Measurements from ENCODE around the gene ZIM2.

Gene ZIM2

DNA sequence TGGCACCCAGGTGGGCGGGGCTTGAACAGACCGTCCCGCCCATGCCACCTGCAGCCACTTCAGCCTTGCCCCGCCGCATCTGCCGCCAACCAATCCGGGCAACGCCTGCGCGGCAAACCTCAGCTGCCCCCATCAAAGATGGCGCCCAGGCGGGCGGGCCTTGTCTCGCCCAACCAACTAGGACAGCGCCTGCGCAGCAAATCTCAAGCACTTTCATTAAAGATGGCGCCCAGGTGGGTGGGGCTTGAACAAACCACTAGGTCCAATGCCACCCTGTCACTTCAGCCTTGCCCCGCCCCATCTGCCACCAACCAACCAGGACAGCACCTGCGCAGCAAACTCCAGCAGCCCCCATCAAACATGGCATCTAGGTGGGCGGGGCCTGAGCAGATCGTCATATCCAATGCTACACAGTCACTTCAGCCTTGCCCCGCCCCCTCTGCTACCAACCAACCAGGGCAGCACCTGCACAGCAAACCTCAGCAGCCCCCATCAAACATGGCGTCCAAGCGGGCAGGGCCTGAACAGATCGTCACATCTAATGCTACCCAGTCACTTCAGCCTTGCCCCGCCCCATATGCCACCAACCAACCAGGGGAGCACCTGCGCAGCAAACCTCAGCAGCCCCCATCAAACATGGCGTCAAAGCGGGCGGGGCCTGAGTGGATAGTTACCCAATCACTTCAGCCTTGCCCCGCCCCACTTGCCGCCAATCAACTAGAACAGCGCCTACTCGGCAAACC, 1.4 kb downstream of the ZIM2 start:
- no peak for DNase-seq

- DNase-seq, result no peak
Observed at GRCh38 chr19:56838024-56838908, 2.3 kb downstream of the ZIM2 start.

DNA sequence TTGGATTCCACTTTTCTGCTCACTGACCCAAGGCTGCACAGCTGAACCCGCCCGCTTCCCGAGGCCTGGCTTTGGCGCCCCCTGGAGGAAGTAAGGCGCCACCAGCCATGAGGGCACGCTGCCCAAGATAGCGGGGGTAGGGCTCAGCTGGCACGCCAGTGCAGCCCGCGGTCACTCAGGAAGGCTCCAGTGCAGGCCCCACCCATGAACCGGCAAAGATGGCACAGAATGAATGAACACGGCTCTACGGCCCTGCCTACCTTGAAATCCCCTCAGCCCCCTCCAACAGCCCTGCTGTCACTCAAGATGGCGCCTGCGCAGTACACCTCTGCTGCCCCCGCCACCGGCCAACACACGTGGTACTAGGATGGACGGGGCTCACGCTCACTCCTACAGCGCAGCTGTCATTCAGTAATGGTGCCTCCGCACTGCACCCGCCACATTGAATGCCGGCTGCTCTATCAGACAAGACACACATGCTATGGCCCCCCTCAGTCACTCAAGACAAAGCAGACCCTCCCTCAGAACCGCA, 3.0 kb downstream of the ZIM2 start:
- DNase-seq, result no peak

DNA sequence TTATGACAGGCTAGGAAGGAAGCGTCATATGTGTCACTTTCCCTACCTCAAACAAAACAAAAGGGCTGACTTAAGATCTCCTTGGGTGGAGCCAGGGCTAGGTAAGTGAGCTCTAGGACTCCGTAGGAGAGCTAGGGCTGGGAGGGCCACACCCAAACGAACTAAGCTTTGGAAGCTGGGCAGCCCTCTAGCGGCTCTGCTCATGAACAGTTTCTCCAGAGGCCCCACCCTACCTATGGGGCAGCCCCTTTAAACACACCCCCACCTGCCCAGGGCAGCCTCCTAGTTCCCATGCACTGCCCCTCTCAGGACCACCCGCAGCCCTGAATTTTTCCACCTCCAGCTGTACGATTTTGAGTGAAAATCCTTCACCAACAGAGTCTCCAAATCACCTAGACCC, 3.5 kb downstream of the ZIM2 start:
- no peak for DNase-seq

GRCh38 chr19:56836059-56836458, 4.5 kb downstream of the ZIM2 start:
- DNase-seq, result no peak

GRCh38 chr19:56835401-56835800, 5.1 kb downstream of the ZIM2 start:
- no peak for DNase-seq

DNA sequence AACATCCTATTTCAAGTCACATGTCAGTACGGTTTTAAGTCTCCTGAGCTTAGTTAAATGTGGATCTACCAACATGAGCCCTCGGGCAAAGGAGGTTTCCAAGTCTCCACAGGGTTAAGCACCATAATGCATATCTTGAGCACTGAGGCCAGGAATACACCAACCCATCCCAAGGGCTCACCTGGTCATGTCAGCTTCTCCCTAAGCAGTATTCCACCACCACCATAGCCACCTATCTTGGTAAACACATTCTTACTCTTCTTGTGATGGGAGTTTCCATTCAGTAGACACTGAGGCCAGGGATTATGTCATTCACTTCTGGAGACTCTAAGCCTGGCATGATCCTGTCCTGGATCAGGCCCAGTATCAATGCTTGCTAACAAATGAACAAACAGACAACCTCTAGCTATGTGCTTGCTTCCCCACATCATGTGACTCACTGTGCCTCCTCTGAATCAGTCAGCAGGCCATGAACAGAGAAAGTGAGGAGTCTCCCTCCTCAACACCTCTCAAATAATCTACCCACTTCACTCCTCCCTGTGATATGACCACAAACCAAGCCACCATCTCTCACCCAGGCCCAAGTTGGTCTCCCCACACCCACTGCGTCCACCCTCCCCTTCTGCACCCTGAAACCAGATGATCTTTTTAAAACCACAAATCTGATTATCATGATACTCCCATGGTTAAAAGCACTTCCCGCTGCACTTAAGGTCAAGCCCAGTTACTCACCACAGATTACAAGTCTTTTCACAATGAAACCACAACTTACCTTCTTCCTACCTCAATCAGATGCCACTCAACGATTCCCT, 5.8 kb downstream of the ZIM2 start:
- no peak for DNase-seq

DNA sequence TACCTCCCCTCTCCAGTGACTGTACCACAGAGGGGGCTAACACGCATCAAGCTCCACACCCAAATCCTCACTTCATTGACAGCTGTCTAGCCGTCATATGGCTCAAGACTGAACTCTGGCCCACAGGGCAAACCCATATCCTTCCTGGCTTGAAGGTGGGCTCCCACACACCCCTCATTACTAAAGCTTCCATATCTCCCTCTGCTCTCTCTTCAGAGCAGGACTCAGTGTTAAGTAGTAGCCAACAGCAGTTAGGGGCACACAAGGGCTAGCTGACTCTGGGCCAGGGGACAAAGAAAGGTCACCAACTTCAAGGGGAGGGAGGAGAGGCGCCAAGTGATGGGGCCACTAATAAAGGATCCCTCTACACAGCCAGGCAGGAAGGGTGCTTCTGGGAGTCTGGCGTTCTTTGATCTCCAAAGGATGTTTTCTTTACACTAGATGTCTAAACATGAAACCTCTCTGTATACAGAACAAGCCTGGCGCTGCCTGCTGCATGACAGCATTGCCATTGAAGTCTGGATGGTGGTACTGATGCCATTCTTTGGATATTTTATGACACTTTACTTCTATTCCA, 8.1 kb downstream of the ZIM2 start:
- DNase-seq, result no peak

GRCh38 chr19:56831255-56831654, 9.3 kb downstream of the ZIM2 start:
- DNase-seq, result no peak

GRCh38 chr19:56829596-56829995, 10.9 kb downstream of the ZIM2 start:
- DNase-seq, result no peak

DNA sequence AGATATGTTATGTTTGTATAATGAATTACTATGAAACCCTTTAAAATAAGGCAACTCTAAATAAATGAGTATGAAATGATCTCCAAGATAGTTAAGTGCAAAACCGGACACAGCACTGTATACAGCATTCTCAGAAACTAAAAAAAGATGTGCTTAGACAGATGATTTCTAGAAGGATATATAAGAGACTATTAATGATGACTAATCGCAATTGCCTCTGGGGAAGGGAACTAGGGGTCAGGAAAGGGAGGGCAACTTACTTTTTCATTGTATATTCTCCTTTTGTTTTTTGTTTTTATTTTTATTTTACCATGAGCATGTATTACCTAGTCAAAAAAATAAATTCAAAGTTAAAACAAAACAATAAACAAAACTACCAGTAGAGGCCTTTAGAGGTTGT, 12.8 kb downstream of the ZIM2 start:
- DNase-seq, result no peak

DNA sequence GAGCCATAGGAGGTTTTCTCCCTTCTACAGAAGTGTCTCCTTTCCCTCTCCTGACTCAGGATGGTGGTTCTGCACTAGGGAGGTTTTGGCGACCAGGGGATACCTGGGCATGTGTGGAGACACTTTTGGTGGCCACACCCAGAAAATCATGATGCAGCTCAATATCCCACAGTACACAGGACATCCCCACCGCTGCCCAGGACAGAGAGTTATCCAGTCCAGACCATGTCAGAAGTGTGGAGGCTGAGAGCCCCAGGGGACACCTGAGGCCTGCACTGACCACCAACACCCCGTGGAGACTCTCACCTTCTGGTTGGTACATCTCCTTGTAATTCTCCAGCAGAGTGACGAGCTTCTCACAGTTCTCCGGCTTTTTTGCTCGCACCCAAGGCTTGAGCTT, 16.6 kb downstream of the ZIM2 start:
- DNase-seq, result no peak

- DNase-seq, result no peak
Observed at GRCh38 chr19:56823417-56823816, 17.1 kb downstream of the ZIM2 start.

DNA sequence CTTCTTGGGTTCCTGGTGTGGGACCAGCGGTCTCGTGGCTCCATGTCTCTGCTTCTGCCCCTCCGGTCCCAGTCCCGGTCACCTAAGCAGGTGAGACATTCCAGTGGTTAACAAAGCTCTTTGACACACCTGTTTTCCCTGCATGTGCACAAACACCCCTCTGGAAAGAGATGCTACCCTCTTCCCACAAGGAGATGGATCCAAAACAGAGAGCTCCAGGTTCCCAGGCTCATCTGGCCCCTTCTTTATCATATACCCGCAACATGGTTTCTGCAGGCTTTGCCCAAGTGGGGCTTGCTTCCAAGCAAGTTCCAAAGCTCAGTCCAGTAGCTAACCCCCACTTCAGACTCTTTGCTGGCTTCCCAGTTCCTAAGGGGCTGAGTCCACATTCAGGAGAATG, 17.8 kb downstream of the ZIM2 start:
- no peak for DNase-seq

GRCh38 chr19:56821675-56822074, 18.9 kb downstream of the ZIM2 start:
- no peak for DNase-seq

- no peak for DNase-seq
Observed at GRCh38 chr19:56821209-56821608, 19.3 kb downstream of the ZIM2 start.

GRCh38 chr19:56819166-56819565, 21.4 kb downstream of the ZIM2 start:
- no peak for DNase-seq

- DNase-seq, result no peak
Observed at GRCh38 chr19:56814656-56815055, 25.9 kb downstream of the ZIM2 start.

- no peak for DNase-seq
Observed at GRCh38 chr19:56813531-56813930, 27.0 kb downstream of the ZIM2 start.

- DNase-seq, result no peak
Observed at GRCh38 chr19:56811480-56811879, 29.0 kb downstream of the ZIM2 start.

GRCh38 chr19:56810260-56810659, 30.3 kb downstream of the ZIM2 start:
- DNase-seq, result no peak

DNA sequence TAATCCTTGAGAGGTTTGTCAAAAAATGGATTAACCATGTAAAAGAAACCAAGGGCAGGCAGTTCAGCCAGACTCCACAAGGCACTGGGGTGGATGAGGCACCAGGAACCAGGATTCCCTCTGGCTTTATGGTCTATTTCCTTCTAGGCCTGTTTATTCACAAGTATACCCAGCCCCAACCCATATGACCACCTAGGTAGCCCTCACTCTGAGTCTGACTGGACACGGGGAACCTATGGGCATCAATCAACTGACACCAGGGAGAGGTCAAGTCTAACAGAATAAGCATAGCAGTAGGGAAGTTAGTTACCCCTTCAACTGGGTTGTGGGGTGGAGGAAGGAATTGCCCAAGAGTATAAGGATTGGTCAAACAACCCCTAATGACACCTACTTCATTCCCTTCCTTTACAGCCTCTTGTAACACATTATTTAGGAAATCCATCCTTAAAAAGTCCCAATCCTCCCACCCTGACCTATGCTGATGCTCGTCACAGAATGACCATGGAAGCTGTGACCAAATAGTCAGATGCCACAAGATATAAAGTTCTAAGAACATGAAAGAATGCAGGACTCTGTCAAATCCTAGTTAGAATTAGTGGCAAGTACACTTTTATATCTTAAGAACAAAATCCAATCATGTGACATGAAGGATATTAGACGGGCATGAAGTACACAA, 31.7 kb downstream of the ZIM2 start:
- DNase-seq, result no peak
